ENCODE data around the gene ITGA1.

- TF ChIP-seq, protein P1, sequence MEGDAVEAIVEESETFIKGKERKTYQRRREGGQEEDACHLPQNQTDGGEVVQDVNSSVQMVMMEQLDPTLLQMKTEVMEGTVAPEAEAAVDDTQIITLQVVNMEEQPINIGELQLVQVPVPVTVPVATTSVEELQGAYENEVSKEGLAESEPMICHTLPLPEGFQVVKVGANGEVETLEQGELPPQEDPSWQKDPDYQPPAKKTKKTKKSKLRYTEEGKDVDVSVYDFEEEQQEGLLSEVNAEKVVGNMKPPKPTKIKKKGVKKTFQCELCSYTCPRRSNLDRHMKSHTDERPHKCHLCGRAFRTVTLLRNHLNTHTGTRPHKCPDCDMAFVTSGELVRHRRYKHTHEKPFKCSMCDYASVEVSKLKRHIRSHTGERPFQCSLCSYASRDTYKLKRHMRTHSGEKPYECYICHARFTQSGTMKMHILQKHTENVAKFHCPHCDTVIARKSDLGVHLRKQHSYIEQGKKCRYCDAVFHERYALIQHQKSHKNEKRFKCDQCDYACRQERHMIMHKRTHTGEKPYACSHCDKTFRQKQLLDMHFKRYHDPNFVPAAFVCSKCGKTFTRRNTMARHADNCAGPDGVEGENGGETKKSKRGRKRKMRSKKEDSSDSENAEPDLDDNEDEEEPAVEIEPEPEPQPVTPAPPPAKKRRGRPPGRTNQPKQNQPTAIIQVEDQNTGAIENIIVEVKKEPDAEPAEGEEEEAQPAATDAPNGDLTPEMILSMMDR (IDR thresholded peaks at IDR 0.05; ENCODE audit: low read depth, low read length) = no peak
- TF ChIP-seq EZH2phosphoT487 (IDR thresholded peaks at IDR 0.05; ENCODE audit: low read depth) = no peak
These were observed 122.4 kb downstream of the ITGA1 start for GRCh38 chr5:52910071-52910470.
